ENCODE data around the gene RHPN2.
"Not testable (repeated sequence)": the region's sequence is repeated elsewhere in the genome, so short reads cannot be mapped to it uniquely, and the experiment has no call there.

The RHPN2 gene

GRCh38 chr19:32995966-32996365, 68.7 kb downstream of the RHPN2 start:
- not testable (repeated sequence) for DNase-seq (ENCODE audit: extremely low spot score, insufficient read length, low read depth); FAIRE-seq

- DNase-seq (ENCODE audit: extremely low spot score, insufficient read length, low read depth), result no peak
Observed at GRCh38 chr19:32988724-32989123, 76.0 kb downstream of the RHPN2 start.

GRCh38 chr19:32988254-32988653, 76.4 kb downstream of the RHPN2 start:
- not testable (repeated sequence) for DNase-seq (ENCODE audit: extremely low spot score, insufficient read length, low read depth); FAIRE-seq

More at GRCh38 chr19:32988724-32989123, 76.0 kb downstream of the RHPN2 start:
- no peak for FAIRE-seq

- DNase-seq (ENCODE audit: extremely low spot score, insufficient read length, low read depth); FAIRE-seq: not testable (repeated sequence)
Observed at GRCh38 chr19:32982488-32982887, 82.2 kb downstream of the RHPN2 start.

- FAIRE-seq; DNase-seq (ENCODE audit: extremely low spot score, insufficient read length, low read depth): not testable (repeated sequence)
Observed at GRCh38 chr19:32979807-32980206, 84.9 kb downstream of the RHPN2 start.

- not testable (repeated sequence) for DNase-seq (ENCODE audit: extremely low spot score, insufficient read length, low read depth); FAIRE-seq
Observed at GRCh38 chr19:32977813-32978212, 86.9 kb downstream of the RHPN2 start.

- FAIRE-seq (no peak), DNase-seq (ENCODE audit: extremely low spot score, insufficient read length, low read depth) (no peak)
Observed at GRCh38 chr19:32977280-32977679, 87.4 kb downstream of the RHPN2 start.

- peak; percentile 49 for FAIRE-seq
- no peak for DNase-seq (ENCODE audit: extremely low spot score, insufficient read length, low read depth)
Observed at GRCh38 chr19:32976223-32976805, 88.4 kb downstream of the RHPN2 start.

GRCh38 chr19:32971715-32972540, 92.8 kb downstream of the RHPN2 start, which contains the start of the genes CEP89 and FAAP24:
Gene CEP89, minus strand, starts transcription at chr19:32971958. Its CDS starts 84 bp downstream, at chr19:32971874.
Gene FAAP24, plus strand, starts transcription at chr19:32972242. Its CDS starts 955 bp downstream, at chr19:32973197.
- FAIRE-seq, result peak; percentile 99
- peak; percentile 94 for DNase-seq (ENCODE audit: extremely low spot score, insufficient read length, low read depth)

GRCh38 chr19:32971012-32971595, 93.6 kb downstream of the RHPN2 start:
- DNase-seq (ENCODE audit: extremely low spot score, insufficient read length, low read depth), result no peak
- FAIRE-seq, result no peak

- FAIRE-seq (no peak), DNase-seq (ENCODE audit: extremely low spot score, insufficient read length, low read depth) (no peak)
Observed at GRCh38 chr19:32969549-32969948, 95.1 kb downstream of the RHPN2 start.

GRCh38 chr19:32966750-32967149, 97.9 kb downstream of the RHPN2 start:
- FAIRE-seq (no peak), DNase-seq (ENCODE audit: extremely low spot score, insufficient read length, low read depth) (no peak)

GRCh38 chr19:32945260-32945659, 119.4 kb downstream of the RHPN2 start:
- FAIRE-seq (no peak), DNase-seq (ENCODE audit: extremely low spot score, insufficient read length, low read depth) (no peak)

- DNase-seq (ENCODE audit: extremely low spot score, insufficient read length, low read depth); FAIRE-seq: not testable (repeated sequence)
Observed at GRCh38 chr19:32941273-32941672, 123.4 kb downstream of the RHPN2 start.

GRCh38 chr19:32936065-32936464, 128.6 kb downstream of the RHPN2 start:
- FAIRE-seq (no peak), DNase-seq (ENCODE audit: extremely low spot score, insufficient read length, low read depth) (no peak)

- FAIRE-seq, result no peak
- DNase-seq (ENCODE audit: extremely low spot score, insufficient read length, low read depth), result no peak
Observed at GRCh38 chr19:32935629-32936028, 129.1 kb downstream of the RHPN2 start.

GRCh38 chr19:32933571-32933970, 131.1 kb downstream of the RHPN2 start:
- DNase-seq (ENCODE audit: extremely low spot score, insufficient read length, low read depth), result no peak
- FAIRE-seq, result no peak

- FAIRE-seq, result no peak
- no peak for DNase-seq (ENCODE audit: extremely low spot score, insufficient read length, low read depth)
Observed at GRCh38 chr19:32930567-32930966, 134.1 kb downstream of the RHPN2 start.

- FAIRE-seq (no peak), DNase-seq (ENCODE audit: extremely low spot score, insufficient read length, low read depth) (no peak)
Observed at GRCh38 chr19:32928806-32929205, 135.9 kb downstream of the RHPN2 start.

All from GM18507 (cell line).